GM21619 (cell line): ENCODE data around the gene FHIT.

Source experiments
- ATAC-seq: cut with Tn5 transposase; IDR thresholded peaks from one replicate; pipeline ENCODE4 v1.9.1; 2021; ENCODE audit not compliant: unreplicated experiment

FHIT gene

DNA sequence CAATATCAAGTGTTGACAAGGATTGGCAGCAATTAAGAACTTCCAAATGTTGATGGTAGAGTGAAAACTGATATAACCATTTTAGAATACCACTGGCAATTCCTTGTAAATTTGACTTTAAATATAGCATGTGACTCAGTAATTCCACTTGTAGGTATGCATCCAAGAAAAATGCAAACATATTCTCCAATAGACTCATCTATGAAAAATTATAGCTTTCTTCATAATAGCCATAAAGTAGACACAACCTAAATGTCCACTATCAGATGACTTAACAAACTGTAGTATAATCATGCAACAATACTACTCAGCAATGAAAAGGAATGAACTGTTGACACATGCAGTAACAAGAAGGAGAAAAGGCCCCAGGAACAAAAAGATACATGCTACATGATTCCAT lies 988.1 kb downstream of the FHIT start:
- no peak for ATAC-seq

DNA sequence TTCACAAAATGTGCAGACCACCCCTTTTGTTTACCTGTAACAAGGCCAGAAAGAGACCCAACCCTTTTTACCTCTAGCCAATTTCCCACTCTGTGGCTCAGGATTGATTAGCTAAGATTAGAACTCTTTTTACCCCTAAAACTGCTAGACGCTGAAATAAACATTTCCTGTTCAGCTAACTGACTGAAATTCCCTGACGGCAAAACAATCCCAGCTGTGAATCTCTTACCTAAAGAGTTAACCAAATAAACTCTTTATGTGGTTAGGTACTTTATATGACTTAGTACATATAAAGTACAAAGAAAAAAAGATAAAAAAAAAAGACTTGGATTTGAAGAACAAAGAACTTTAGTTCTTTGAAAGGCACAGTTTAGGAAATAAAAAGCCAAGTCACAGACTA lies 988.7 kb downstream of the FHIT start:
- ATAC-seq: no peak

DNA sequence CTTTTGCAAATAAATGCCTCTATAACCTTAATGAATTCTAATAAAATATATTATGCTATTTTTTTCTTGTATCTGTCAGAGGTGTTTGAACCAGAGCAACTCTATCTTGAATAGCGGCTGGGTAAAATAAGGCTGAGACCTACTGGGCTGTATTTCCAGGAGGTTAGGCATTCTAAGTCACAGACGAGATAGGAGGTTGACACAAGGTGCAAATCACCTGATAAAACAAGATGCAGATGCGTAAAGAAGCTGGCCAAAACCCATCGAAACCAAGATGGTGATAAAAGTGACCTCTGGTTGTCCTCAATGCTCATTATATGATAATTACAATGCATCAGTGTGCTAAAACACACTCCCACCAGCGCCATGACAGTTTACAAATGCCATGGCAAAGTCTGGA lies 990.7 kb downstream of the FHIT start:
- no peak for ATAC-seq

DNA sequence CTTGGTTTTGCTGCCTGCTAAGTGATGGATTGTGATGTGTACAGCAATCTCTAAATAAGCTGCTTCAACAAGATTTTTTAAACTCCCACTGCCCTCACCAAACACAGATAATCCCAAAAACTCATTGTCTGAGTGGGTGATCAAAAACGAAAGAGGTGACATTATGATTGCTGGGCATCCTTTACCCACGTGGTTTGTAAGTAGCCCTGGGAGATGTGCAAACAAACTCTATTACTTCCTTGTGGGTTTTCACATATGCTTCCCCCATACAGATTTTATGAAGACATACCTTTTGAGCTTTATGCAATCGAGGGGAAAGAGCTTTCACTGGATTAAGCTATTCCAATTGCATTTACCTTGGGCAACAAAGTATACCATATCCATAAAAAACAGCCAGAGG lies 1000.4 kb downstream of the FHIT start:
- ATAC-seq: no peak

DNA sequence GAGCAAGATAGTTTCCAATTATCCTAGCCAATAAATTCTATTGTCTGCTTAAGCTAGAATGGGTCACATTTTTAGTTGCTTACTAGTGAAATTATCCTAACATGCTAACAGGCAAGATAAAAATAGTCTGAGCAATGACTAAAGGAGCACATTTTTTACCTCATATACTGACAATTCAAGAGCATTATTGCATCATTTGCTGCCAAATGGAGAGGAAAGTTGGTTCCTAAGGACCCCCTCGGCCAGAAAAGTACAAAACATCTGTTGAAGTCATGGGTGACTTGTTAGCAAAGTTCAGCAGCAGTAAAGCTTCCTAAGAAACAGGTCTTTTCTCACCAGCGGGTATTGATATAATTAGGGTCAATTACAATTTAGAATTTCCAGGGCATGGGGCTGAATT lies 1001.0 kb downstream of the FHIT start:
- ATAC-seq: no peak

DNA sequence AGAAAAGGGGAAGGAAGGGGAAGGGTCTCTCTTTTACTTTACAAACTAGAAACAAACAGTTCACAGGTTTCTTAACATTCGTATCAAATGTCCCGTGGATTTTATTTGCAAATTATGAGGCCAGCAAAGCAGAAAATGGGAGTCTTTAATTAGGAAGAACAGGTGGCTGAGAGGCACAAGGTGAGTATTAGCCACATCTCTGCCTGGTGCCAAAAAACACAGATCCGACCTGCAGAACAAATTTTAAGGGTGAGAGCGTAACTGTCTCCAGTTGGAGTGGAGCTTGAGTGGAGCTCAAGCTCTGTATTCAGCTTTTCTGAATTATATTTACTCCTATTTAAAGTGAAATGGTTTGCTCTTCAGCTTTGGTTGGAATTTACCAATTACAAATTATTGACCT lies 1004.9 kb downstream of the FHIT start:
- no peak for ATAC-seq

DNA sequence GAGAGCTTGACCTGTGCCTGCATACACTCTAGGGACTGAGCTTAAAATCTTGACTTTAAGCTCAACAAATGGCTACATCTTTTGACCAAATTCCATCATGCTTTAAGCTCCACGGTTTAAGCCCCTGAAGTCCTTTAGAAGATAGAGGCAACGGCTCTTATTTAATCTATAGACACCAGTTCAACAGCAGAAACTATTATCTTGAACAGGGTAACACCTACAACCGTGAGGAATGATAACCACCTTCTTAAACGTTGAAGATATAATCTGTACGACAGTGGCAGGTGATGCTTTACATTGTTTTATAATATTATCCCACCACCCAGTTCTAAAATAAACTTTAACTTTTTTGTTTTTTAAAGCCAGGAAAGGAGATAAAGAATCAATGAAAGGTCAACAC lies 1007.8 kb downstream of the FHIT start:
- no peak for ATAC-seq

DNA sequence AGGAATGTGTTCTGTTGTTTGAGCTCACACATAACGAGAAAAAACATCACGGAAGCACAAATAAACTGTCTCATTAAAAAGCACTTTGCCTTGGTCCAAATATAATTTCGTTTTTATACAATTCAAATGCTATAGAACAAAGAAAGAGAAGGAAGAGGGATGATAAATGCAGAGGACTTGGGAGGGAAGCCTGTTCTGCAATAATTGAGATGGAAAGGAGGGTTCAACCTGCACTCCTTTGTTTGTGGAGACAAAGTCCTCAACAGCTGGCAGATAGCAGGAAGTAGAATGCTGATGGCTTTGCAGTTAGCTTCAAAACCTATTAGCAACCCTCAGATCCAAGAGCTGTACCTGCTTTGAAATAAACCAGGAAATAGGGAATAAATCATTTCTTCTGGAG lies 1010.8 kb downstream of the FHIT start:
- ATAC-seq: no peak

DNA sequence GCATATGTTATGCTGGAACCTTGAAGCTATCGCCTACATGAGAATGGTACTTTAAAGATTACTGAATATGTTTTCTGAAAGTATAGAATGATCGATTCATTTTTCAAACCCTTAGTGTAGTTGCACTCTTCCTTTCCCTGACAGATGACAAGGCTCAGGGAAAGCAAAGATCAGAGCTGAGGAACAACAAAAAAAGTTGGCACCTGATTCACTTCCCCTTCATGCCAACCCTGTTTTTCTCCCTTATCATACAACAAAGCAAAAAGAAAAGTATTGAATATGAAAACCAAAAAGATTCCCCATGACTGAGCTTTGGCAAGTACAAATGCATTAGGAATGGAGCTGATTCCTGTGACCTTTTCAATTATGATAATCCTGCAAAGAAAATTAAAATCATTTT lies 1012.7 kb downstream of the FHIT start:
- no peak for ATAC-seq

DNA sequence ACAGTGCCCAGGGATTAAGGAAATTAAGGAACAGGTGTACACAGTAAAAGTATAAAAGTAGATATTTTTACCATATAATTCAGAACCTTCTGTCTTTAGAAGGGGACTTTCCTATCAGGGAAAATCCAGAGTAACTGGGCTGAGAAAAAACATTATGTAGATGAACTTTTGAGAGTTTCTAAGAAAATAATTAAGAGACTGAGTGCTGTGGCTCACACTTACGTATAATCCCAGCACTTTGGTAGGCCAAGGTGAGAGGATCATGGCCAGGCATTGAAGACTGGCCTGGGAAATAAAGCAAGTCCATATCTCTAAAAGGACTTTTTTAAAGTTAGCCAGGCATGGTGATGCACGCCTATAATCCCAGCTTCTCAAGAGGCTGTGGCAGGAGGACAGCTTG lies 1021.8 kb downstream of the FHIT start:
- no peak for ATAC-seq

DNA sequence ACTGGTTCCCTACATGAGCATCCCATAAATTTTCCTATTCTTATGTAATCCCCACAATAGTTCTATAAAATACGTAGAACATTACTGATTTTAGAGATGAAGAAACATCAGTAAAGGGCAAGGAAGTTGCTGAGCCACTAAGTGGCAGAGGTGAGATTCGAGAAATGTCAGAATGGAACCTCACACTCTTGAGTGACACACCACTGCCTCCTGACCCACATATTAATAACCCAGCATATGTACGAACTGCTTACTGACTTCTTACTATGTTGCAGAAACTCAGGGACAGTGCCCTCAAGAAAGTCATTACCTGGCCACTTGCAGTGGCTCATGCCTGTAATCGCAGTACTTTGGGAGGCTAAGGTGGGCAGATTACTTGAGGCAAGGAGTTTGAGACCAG lies 1022.4 kb downstream of the FHIT start:
- no peak for ATAC-seq

DNA sequence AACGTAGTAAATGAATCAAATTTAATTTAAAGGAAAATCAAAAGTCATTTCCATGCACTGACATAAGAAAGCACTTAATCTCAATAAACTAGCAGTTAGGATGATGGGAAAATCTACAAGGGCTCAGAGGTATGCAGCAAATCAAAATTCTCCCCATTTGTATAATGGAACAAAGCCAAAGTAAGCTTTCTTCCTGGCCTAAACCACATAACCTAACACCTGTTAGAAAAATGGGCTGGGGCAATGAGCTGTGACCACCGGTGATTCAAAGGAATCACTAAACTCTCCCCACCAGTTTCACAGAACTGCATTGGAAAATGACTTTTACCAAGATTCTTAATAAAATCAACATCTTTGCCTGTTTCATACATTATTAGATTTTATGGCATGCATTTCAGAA lies 1024.3 kb downstream of the FHIT start:
- no peak for ATAC-seq

DNA sequence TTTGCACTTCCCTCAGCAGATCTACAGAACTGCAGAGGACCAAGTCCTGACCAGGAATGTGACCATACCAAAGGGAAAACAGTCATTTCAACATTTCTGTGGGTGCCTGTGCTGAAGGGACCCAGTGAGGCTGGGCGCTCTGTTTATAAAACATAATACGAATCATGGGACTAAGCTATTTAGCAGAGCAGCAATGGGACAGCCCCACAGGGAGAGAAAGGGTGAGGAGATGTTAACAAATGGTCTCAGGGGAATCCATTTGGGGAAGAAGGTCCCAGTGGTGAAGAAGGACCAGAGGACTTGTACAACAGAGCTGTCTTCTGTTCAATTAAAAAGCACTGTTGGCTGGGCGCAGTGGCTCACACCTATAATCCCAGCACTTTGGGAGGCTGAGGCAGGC lies 1025.4 kb downstream of the FHIT start:
- peak; percentile 64 for ATAC-seq

DNA sequence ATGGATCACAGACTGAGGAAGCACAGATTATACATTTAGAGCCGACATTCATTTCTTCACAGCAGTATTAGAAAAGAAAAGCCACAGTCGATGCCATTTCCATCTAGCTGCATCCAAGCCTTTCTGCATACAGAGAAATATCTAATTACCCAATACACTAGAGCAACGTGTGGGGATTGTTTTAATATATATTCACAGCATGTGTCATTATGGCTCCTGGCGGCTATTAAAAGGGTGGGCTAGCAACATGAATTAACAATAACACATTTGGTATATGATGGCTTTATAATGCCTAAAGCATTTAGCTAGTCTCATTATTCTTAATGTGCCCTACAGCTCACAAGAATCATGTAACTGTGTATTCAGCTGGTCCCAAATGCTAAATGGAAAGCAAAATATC lies 1030.5 kb downstream of the FHIT start:
- no peak for ATAC-seq

DNA sequence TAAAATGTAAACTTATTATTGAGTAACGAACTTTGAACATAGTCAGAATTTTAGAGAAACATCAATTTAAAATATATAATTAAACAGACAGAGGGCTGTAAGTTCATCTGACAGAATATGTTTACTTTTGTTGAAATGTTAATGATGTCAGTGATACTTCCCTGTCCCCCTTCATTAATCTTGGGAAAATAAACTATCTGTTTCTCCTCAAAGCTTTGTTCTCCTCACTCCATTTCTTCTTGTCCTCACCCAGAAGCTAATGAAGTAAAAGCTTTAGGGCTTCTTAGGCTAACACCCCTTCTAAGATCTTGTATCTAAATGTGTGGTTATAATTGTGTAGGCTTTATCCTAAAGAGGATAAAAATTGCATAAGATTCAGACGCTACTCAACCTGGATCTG lies 1031.8 kb downstream of the FHIT start:
- ATAC-seq: no peak

DNA sequence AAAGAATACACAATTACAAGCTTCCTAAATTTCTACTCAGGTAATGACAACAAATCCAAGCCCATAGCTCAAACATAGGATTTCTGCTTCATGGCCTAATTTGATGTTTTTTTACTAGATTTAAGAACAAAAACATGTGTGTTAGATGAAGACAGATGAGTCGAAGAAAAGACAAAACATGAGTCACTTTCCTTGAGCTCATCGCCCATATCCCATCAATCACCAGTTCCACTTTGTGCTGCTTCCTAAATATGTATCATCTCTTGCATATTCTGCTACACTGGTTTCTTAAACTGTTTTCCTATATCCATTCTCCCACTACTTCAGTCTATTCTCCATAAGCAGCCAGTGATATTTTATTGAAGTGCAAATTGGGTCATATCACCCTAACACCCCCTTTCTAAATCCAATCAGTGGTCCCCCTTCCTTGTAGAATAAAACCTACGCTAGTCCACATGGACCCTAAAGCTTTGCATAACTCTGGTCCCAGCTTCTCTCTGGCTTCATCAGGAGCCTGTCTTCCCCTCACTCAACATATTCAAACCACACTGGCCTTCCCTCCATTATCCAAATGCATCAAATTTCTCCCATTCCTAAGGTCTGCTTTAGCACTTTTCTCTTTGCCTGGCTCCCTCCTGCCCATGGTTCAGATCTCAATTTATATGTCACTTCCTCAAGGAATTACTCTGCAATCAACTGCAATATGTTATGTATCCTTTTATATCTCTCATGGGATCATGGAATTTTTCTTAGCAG lies 1033.9 kb downstream of the FHIT start:
- no peak for ATAC-seq

DNA sequence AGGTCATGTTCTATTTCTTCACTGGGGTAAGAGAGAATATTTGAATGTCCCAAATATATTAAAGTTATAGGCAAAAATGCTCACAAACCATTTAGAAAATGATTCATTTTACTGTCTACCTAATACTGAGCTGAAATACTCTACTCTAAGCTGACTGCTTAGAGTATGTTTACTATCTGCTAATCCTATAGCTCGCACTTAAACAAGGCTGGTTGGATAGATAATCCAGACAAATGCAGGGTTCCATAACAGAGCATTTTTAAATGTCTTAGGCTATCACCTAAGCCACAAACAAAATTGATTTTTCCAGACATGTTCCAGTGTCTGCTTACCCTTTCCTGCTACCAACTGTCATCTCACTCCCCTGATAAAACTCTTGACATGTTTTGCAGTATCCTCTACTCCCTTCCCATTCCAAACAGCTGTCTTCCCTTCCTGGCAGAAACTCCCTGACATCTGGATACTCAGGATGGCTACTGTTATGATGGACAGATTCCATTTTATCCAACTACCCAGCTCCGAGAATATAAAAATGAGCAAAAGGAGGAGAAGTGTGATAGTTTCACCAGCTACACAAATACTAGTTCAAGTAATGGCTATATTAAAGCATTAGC lies 1034.7 kb downstream of the FHIT start:
- ATAC-seq: no peak

DNA sequence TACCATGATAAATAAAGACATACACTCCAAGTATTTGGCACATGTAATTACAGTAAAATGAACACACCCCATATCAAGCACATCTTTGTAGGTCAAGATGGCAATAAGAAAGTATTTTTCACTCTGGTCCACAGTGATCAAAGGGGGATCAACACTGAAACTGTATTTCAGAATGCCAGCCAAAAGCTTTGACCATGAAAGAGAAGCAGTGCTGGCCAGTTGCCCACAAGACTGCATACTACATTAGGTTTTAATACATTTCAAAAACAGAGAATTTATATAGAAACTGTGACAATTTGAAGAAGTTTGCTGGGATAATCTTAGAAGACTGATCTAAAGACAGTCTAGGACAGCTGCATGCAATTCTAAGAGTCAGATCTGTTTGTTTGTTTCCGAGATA lies 1035.3 kb downstream of the FHIT start:
- no peak for ATAC-seq

DNA sequence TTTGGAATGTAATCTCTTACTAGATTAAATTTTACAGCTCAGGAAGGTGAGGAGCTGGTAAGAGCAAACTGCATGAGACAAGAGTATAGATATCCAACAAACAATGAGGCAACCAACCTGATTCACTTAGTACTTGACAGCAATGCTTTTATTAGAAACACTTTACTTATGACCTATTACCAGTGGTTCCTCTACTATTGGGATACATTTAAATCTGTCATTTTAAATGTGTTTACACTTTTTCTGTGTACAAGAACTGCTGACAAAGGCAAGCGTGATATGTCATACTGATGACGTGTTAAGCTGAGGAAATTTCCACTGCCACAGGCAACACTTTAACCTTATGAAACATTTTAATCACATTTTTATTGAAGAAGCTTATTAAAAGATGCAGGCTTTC lies 1043.3 kb downstream of the FHIT start:
- no peak for ATAC-seq

DNA sequence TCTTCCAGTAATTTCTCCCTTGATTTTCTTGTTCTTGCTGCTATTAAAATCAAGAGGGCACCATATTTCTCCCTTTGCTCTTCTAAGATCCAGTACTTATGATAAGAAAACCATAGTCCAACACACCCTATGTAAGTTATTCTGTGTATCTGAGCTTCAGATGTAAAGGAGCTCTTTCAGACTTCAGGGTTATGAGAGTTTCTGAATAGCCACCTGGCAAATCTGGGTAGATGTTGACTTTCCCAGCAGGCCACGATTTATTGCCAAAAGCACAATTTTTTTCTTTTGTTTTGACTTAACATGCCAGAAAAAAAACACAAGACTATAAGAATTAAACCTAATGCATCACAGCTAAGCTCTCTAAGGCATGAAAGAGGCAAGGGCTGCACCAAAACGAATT lies 1045.0 kb downstream of the FHIT start:
- no peak for ATAC-seq

DNA sequence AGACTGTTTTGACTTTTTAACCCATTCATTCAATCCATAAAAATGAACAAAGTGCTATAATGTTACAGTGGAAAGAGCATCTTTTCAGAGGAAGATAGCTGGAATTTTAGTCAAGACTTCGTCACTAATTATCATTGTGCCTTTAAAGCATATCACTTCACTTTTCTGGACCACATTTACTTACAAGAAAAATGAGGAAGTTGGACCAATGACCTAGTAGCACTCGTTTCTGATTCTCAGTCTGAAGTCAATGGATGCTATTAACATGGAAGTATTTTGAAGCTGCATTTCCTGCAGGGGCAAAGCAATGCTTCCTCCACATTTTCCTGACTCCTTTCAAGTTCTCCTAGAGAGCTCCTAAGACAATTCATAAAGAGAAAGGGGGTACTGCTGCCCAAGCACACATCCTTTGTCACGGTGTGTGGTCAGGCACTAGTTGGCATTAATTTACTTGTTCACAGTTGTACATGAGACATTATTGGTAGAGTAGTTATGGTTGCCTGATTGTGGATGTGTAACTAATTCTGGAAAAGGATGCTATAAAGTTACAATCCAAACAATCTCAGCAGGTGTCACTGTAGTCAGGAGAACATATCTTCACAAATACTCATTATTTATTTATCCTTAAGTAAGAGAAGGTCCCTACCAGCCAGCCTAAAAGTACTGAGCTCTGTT lies 1049.1 kb downstream of the FHIT start:
- no peak for ATAC-seq

DNA sequence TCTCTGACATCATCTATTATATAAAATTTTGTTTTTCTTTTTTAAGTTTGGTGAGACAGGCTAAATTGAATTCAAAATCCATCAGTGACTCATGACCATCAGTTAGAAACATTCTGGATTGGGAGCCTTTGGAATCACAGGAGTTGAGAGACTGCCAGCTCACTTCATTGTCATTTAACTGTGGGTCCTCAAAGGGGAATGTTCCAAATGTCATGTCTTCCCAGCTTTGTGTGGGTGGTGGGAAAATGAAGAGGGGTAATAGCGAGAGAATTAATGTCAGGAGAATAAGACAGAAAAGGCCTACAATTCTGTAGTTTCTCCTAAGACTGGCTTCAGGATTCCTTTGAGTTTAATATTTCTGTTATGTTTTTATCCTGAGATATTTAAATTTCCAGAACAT lies 1051.9 kb downstream of the FHIT start:
- no peak for ATAC-seq
